B cell (primary cell): Measurements from ENCODE around the gene LSM6. TPM values are rescaled to one million over a fixed set of nuclear protein-coding genes. Genes with fewer than 3 reads are reported as not detected.

Source experiments
- ATAC-seq: fragments of 200-7000 bp; cut with Tn5 transposase; one replicate; pipeline ENCODE4 v1.10.0; 2021; ENCODE audit warnings: low read depth, mild to moderate bottlenecking, moderate number of reproducible peaks, moderate library complexity
- CTCF ChIA-PET: fragments of 350-600 bp; sonication (Branson Sonifier 250); formaldehyde crosslinking; loops from one replicate; lab custom pipeline; 2021; ENCODE audit warnings: antibody characterized with exemption, inconsistent platforms; lab: Charles Lee
- POLR2A ChIA-PET: fragments of 350-600 bp; sonication (Branson Sonifier 250); formaldehyde crosslinking; loops from one replicate; lab custom pipeline; 2021; ENCODE audit warnings: antibody characterized with exemption; lab: Charles Lee
- DNase-seq: peaks from one replicate; pipeline ENCODE4 v3.0.0; 2013
- H2AFZ ChIP-seq: 2 replicates; pipeline ENCODE4 v1.6.1; 2012; ENCODE audit warnings: mild to moderate bottlenecking, low read depth, low read length; ENCODE audit not compliant: insufficient read depth, poor library complexity, severe bottlenecking
- H3K27ac ChIP-seq, 2 donors: 1 replicate in 1 of 2; 2 replicates in 1 of 2; pipeline ENCODE4 v1.5.1; 2012 to 2013; ENCODE audit warnings: low read length in 2 of 2, mild to moderate bottlenecking in 2 of 2, moderate library complexity in 1 of 2
- H3K27me3 ChIP-seq, 4 experiments: fragments of 200-600 bp in 1 of 4; sonication (generic) in 1 of 4; replicated peaks in 1 of 4; 1 replicate in 2 of 4; 2 replicates in 2 of 4; pipeline versions ENCODE4 v1.6.1 to v1.7.0; 2013 to 2016; ENCODE audit warnings: low read length in 3 of 4, mild to moderate bottlenecking in 2 of 4, mixed read lengths in 1 of 4, moderate library complexity in 1 of 4; ENCODE audit not compliant: insufficient read depth in 4 of 4, control insufficient read depth in 3 of 4; ENCODE audit errors: control extremely low read depth in 1 of 4
- H3K36me3 ChIP-seq, 2 experiments: replicated peaks in 1 of 2; 1 replicate in 1 of 2; 2 replicates in 1 of 2; pipeline versions ENCODE4 v1.6.1 to v1.7.1; 2013; ENCODE audit warnings: low read length in 1 of 2; ENCODE audit not compliant: insufficient read depth in 2 of 2, control insufficient read depth in 1 of 2; ENCODE audit errors: control extremely low read depth in 1 of 2, extremely low read depth in 1 of 2
- H3K4me1 ChIP-seq, 2 donors: fragments of 200-600 bp in 1 of 2; sonication (generic) in 1 of 2; 1 replicate in 1 of 2; 2 replicates in 1 of 2; pipeline versions ENCODE4 v1.5.1 to v1.6.1; 2013 to 2017; ENCODE audit warnings: low read length in 2 of 2; ENCODE audit not compliant: control insufficient read depth in 2 of 2, insufficient read depth in 2 of 2
- H3K4me2 ChIP-seq: replicated peaks from 2 replicates; pipeline ENCODE3; 2012; ENCODE audit warnings: mild to moderate bottlenecking, low read depth, low read length; ENCODE audit not compliant: poor library complexity, severe bottlenecking
- H3K4me3 ChIP-seq, 5 experiments: fragments of 200-600 bp in 1 of 5; sonication (generic) in 1 of 5; 1 replicate in 3 of 5; 2 replicates in 2 of 5; pipeline versions ENCODE4 v1.5.1 to v1.7.0; 2011 to 2016; ENCODE audit warnings: low read length in 4 of 5, mild to moderate bottlenecking in 4 of 5, low read depth in 2 of 5, control low read depth in 1 of 5, moderate library complexity in 1 of 5; ENCODE audit not compliant: insufficient read depth in 1 of 5; ENCODE audit errors: control extremely low read depth in 1 of 5, extremely low read depth in 1 of 5
- H3K79me2 ChIP-seq: fragments of 200-600 bp; sonication (generic); one replicate; pipeline ENCODE4 v1.6.0; 2016; ENCODE audit warnings: low read length; ENCODE audit not compliant: control insufficient read depth, insufficient read depth
- H3K9ac ChIP-seq: fragments of 200-600 bp; sonication (generic); 2 replicates; pipeline ENCODE4 v1.6.1; 2017; ENCODE audit warnings: mild to moderate bottlenecking, low read length, moderate library complexity
- H3K9me3 ChIP-seq, 3 donors: one replicate each; pipeline versions ENCODE4 v1.6.1 to v1.7.1; 2013; ENCODE audit warnings: low read length in 2 of 3; ENCODE audit not compliant: control insufficient read depth in 2 of 3, insufficient read depth in 1 of 3; ENCODE audit errors: control extremely low read depth in 1 of 3
- H4K20me1 ChIP-seq: 2 replicates; pipeline ENCODE4 v1.6.0; 2012; ENCODE audit warnings: mild to moderate bottlenecking, low read length; ENCODE audit not compliant: insufficient read depth, control insufficient read depth, poor library complexity, severe bottlenecking
- H3K27ac Mint-ChIP-seq: one replicate; pipeline ENCODE4 v1.8.0; 2021; ENCODE audit warnings: mixed read lengths
- H3K27me3 Mint-ChIP-seq: one replicate; pipeline ENCODE4 v1.8.0; 2021; ENCODE audit warnings: mixed read lengths
- H3K4me1 Mint-ChIP-seq: one replicate; pipeline ENCODE4 v1.8.0; 2021; ENCODE audit warnings: mixed read lengths
- H3K4me3 Mint-ChIP-seq: one replicate; pipeline ENCODE4 v1.8.0; 2021; ENCODE audit warnings: mixed read lengths
- H3K9me3 Mint-ChIP-seq: one replicate; pipeline ENCODE4 v1.8.0; 2022; ENCODE audit warnings: mixed read lengths; ENCODE audit not compliant: insufficient read depth
- CTCF ChIP-seq: fragments of 200-600 bp; IDR thresholded peaks from one replicate; pipeline ENCODE4 v1.8.0; 2022; ENCODE audit warnings: antibody characterized with exemption, mild to moderate bottlenecking
- EZH2 ChIP-seq: IDR thresholded peaks from 2 replicates; pipeline ENCODE4 v1.6.1; 2012; ENCODE audit warnings: borderline replicate concordance, low read depth, mild to moderate bottlenecking, moderate library complexity, low read length; ENCODE audit not compliant: insufficient read depth, poor library complexity, severe bottlenecking
- WGBS: methylation state at CpG from one replicate; pipeline ENCODE4 v1.1.5; 2013; ENCODE audit warnings: missing lambda C conversion rate; ENCODE audit not compliant: insufficient coverage; 5-methylcytosine and 5-hydroxymethylcytosine counted together
- intact Hi-C: fragments of 100-400 bp; cut with micrococcal nuclease; formaldehyde crosslinking; loops from one replicate; pipeline ENCODE4 v1.10.0; 2022
- polyA plus RNA-seq: library from polyadenylated mRNA; depleted of rRNA; stranded (reverse); fragments of >200 nt; gene quantifications from 2 replicates; pipeline ENCODE4 v1.2.3, GENCODE V29; 2012
- total RNA-seq, 2 donors: library from RNA; stranded (reverse); fragments of 120-200 nt in 1 of 2; gene quantifications; 1 replicate in 1 of 2; 2 replicates in 1 of 2; pipeline versions ENCODE4 v1.2.3 to v1.2.4, GENCODE V29; 2013 to 2022

The LSM6 gene
- total and polyA plus RNA-seq, 2 donors (not counting 1 experiment from before 2014, with no cell fraction given), result 13.3 to 42.7 TPM

GRCh38 chr4:146229406-146229805, 53.9 kb downstream of the LSM6 start:
- H3K4me3 Mint-ChIP-seq, result no peak overlapping the region
- ATAC-seq, result no peak
- Histone ChIP-seq H3K27ac (no peak overlapping the region), H3K9me3 (peaks cover 0 to 3% (median 0%) of the 10 kb centered on the region in 3 donors), H3K27me3 (peaks cover 0 to 3% (median 0%) of the 10 kb centered on the region in 4 experiments), H3K4me1 (no peaks in the 10 kb centered on the region), H4K20me1 (no peaks in the 10 kb centered on the region), H3K4me2 (no peak overlapping the region), H3K36me3 (no peaks in the 10 kb centered on the region), H3K4me3 (no peak overlapping the region), H3K9ac (no peak overlapping the region), H2AFZ (no peak overlapping the region), H3K79me2 (no peaks in the 10 kb centered on the region)
- H3K27me3 Mint-ChIP-seq, result no peaks in the 10 kb centered on the region
- H3K27ac Mint-ChIP-seq, result no peak overlapping the region
- no peak for DNase-seq
- ChIA-PET POLR2A (no interaction called here), CTCF (no interaction called here)
- no peaks in the 10 kb centered on the region for H3K4me1 Mint-ChIP-seq
- H3K9me3 Mint-ChIP-seq, result no peaks in the 10 kb centered on the region
- intact Hi-C loops, result no loop called here
- TF ChIP-seq EZH2 (no peak), CTCF (no peak)

DNA sequence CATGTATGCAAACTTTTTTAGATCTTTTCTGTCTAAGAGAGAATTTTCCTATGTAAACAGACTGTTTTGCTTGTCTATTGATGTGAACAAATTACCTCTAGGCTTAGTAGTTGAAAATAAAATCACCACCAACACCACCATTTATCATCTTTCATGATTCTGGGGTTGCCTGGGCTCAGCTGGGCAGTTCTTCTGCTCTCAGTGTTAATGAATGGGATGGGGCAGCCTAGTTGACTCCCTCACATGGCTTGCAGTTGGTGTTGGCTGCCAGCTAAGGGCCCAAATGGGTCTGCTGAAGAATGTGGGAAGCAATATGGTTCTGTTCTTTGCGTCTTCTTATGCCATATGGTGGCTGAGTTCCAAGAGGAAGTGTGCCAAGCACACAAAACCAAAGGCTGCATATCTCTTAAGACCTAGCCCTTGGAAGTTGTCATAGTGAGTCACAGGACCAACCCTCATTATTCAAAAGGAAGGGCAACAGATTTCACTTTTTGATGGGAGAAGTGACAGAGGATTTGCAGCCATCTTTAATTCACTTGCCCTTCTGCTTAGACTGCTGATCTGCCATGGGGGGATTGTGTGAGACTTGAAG, 56.7 kb downstream of the LSM6 start:
- Mint-ChIP-seq H3K27ac (no peak overlapping the region), H3K9me3 (no peaks in the 10 kb centered on the region), H3K4me3 (no peak overlapping the region), H3K27me3 (no peaks in the 10 kb centered on the region), H3K4me1 (no peaks in the 10 kb centered on the region)
- Histone ChIP-seq H2AFZ (no peak overlapping the region), H3K4me3 (no peak overlapping the region), H3K27me3 (peaks cover 0 to 3% (median 0%) of the 10 kb centered on the region in 4 experiments), H3K9me3 (peaks cover 0 to 3% (median 0%) of the 10 kb centered on the region in 3 donors), H3K4me2 (no peak overlapping the region), H4K20me1 (no peaks in the 10 kb centered on the region), H3K9ac (no peak overlapping the region), H3K27ac (no peak overlapping the region), H3K4me1 (no peaks in the 10 kb centered on the region), H3K79me2 (no peaks in the 10 kb centered on the region), H3K36me3 (no peaks in the 10 kb centered on the region)
- TF ChIP-seq CTCF, result no peak
- ATAC-seq (no peak), DNase-seq (no peak)
- intact Hi-C loops, result no loop called here
- ChIA-PET CTCF (no interaction called here), POLR2A (no interaction called here)
- WGBS, result no CpG with 5 or more reads among the region's 1 CpG
